ENCODE measurements around the gene HLA-G. TPM values are rescaled to one million over a fixed set of nuclear protein-coding genes. Genes with fewer than 3 reads are reported as not detected.

The HLA-G gene
- total RNA-seq, 4 donors from 2014 or later = not detected

DNA sequence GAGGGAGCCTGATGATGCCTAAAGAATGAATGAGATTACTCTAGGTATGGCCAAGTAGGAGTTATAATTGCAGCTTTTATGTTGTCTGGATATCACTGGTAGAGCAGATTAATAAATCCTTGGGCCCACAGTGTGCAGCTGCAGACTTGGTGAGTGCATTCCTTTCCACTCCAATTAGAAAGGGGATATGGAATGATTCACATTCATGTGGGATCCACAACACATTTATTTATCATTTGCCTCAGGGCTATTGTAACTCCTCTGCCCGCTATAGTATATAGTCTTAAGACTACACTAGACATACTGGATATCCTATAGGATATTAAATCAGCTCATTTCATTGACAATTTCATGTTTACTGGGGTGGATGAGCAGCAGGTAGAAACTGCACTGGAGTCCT, 11.6 kb upstream of the HLA-G start:
- ATAC-seq (ENCODE audit: low FRiP score) = no peak
- no peak for DNase-seq (ENCODE audit: low spot score)
- TF ChIP-seq, protein P1, sequence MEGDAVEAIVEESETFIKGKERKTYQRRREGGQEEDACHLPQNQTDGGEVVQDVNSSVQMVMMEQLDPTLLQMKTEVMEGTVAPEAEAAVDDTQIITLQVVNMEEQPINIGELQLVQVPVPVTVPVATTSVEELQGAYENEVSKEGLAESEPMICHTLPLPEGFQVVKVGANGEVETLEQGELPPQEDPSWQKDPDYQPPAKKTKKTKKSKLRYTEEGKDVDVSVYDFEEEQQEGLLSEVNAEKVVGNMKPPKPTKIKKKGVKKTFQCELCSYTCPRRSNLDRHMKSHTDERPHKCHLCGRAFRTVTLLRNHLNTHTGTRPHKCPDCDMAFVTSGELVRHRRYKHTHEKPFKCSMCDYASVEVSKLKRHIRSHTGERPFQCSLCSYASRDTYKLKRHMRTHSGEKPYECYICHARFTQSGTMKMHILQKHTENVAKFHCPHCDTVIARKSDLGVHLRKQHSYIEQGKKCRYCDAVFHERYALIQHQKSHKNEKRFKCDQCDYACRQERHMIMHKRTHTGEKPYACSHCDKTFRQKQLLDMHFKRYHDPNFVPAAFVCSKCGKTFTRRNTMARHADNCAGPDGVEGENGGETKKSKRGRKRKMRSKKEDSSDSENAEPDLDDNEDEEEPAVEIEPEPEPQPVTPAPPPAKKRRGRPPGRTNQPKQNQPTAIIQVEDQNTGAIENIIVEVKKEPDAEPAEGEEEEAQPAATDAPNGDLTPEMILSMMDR (IDR thresholded peaks at IDR 0.05) = no peak

DNA sequence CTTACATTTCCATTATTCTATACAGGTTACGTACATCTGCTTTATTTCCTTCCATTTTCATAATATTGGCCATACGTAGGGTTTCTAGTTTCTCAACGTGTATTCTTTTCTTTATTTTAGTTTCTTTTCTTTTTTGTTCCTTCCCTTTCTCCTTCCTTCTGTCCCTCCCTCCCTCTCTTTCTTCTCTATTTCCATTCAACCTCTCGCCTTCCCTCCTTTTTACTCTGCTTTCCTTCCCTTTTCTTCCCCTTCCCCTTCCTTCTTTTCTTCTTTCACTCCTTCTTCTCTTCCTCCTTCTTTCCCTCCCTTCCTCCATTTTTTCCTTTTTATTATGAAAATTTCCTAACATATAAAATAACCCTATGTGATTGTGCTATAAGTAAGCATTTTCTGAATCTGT, 8.7 kb upstream of the HLA-G start:
- TF ChIP-seq, protein P1 (IDR thresholded peaks at IDR 0.05) = no peak
- no peak for ATAC-seq (ENCODE audit: low FRiP score)
- no peak for DNase-seq (ENCODE audit: low spot score)

DNA sequence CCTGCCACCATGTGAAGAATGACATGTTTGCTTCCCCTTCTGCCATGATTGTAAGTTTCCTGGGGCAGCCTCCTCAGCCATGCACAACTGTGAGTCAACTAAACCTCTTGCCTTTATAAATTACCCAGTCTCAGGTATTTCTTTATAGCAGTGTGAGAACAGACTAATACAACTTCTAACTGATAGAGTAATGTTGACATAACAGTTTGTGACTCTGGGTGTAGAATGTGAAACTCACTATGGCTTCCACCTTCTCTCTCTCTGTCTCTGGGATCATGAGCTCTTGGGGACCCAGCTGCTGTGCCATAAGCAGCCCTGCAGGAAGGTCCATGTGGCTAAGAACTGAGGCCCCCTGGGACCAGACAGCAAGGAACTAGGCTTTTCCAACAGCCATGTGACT, 3.5 kb upstream of the HLA-G start:
- ATAC-seq (ENCODE audit: low FRiP score) = no peak
- TF ChIP-seq, protein P1 (IDR thresholded peaks at IDR 0.05) = no peak
- DNase-seq (ENCODE audit: low spot score) = no peak

DNA sequence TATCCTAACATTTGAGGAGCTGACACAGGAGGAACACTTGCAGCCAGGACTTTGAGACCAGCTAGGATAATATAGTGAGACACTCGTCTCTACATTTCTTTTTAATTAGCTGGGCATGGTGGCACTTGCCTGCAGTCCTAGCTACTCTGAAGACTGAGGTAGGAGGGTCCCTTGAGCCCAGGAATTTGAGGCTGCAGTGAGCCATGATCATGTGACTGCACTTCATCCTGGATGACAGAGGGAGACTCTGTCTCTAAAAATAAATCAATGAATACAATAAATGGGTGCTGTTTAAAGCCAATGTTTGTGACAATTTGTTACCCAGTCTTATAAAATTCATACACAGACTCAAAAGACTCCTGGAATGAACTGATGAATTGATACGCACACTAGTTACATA, 1.8 kb upstream of the HLA-G start:
- ATAC-seq (ENCODE audit: low FRiP score) (no peak), DNase-seq (ENCODE audit: low spot score) (no peak)
- TF ChIP-seq, protein P1 (IDR thresholded peaks at IDR 0.05) = no peak

DNA sequence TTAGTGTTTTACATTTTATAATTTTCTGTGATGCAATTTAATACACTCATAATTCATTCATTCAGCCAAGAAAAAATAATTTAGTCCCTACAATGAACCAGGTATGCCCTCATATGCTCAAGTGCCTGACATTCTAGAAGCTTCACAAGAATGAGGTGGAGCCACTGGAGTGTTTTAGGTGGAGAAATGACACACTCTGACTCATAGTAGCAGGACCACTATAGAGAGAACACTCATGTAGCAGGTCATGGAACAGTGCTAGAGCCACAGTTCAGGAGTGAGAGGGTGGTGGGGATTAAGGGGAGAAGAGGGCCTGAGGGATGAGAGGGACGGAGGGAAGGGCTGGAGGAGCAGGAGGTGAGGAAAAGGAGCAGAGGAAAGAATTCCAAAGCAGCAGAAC, 1.4 kb upstream of the HLA-G start:
- no peak for DNase-seq (ENCODE audit: low spot score)
- TF ChIP-seq, protein P1 (IDR thresholded peaks at IDR 0.05) = no peak
- no peak for ATAC-seq (ENCODE audit: low FRiP score)

DNA sequence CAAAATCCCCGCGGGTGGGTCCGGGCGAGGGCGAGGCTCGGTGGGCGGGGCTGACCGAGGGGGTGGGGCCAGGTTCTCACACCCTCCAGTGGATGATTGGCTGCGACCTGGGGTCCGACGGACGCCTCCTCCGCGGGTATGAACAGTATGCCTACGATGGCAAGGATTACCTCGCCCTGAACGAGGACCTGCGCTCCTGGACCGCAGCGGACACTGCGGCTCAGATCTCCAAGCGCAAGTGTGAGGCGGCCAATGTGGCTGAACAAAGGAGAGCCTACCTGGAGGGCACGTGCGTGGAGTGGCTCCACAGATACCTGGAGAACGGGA, 809 bp downstream of the HLA-G start:
- DNase-seq (ENCODE audit: low spot score) (no peak), ATAC-seq (ENCODE audit: low FRiP score) (no peak)
- TF ChIP-seq, protein P1 (IDR thresholded peaks at IDR 0.05) = no peak

DNA sequence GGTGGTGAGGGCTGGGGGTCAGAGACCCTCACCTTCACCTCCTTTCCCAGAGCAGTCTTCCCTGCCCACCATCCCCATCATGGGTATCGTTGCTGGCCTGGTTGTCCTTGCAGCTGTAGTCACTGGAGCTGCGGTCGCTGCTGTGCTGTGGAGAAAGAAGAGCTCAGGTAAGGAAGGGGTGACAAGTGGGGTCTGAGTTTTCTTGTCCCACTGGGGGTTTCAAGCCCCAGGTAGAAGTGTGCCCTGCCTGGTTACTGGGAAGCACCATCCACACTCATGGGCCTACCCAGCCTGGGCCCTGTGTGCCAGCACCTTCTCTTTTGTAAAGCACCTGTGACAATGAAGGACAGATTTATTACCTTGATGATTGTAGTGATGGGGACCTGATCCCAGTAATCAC, 2.1 kb downstream of the HLA-G start:
- TF ChIP-seq, protein P1 (IDR thresholded peaks at IDR 0.05) = no peak
- ATAC-seq (ENCODE audit: low FRiP score) (no peak), DNase-seq (ENCODE audit: low spot score) (no peak)

Data from omental fat pad (tissue), 4 donors.